Astrocyte of the spinal cord (primary cell): Measurements from ENCODE around the gene TP53I11.
A peak's percentile ranks its signal among the peaks of the same experiment; 100 is the strongest.

ENCODE experiments used
- DNase-seq: peaks from one replicate; pipeline ENCODE4 v3.0.0; 2011; ENCODE audit warnings: low read depth, low spot score
- H3K4me3 ChIP-seq: 2 replicates; pipeline ENCODE4 v1.5.1; 2011; ENCODE audit warnings: low read depth, mild to moderate bottlenecking, low read length, moderate library complexity
- CTCF ChIP-seq: IDR thresholded peaks from 2 replicates; pipeline ENCODE4 v1.5.1; 2012; ENCODE audit warnings: low read depth, mild to moderate bottlenecking, low read length, inconsistent platforms
- in situ Hi-C: cut with HindIII; loops from 2 replicates; pipeline ENCODE4 v1.10.0; 2017; ENCODE audit warnings: low sequenced_read_pairs

TP53I11 gene

GRCh38 chr11:44942029-44942955, 8.4 kb downstream of the TP53I11 start:
- H3K4me3 ChIP-seq = no peak overlapping the region
- no peak for DNase-seq
- in situ Hi-C loops = no loop called here
- TF ChIP-seq CTCF = no peak

GRCh38 chr11:44941259-44942021, 9.2 kb downstream of the TP53I11 start:
- no peak for DNase-seq
- in situ Hi-C loops = no loop called here

GRCh38 chr11:44940835-44941234, 9.8 kb downstream of the TP53I11 start:
- no peak for DNase-seq
- H3K4me3 ChIP-seq = no peak overlapping the region
- no peak for TF ChIP-seq CTCF
- in situ Hi-C loops = no loop called here

More at GRCh38 chr11:44941259-44942021, 9.2 kb downstream of the TP53I11 start:
- no peak for TF ChIP-seq CTCF
- H3K4me3 ChIP-seq = no peak overlapping the region

- TF ChIP-seq CTCF = no peak
- H3K4me3 ChIP-seq = no peak overlapping the region
- in situ Hi-C loops = no loop called here
- DNase-seq = no peak
Measured at GRCh38 chr11:44940404-44940803, 10.3 kb downstream of the TP53I11 start.

- peak; percentile 21 for TF ChIP-seq CTCF
- H3K4me3 ChIP-seq = no peak overlapping the region
- DNase-seq = no peak
- in situ Hi-C loops = no loop called here
Measured at GRCh38 chr11:44939673-44940395, 10.8 kb downstream of the TP53I11 start.

- H3K4me3 ChIP-seq = no peak overlapping the region
- in situ Hi-C loops = no loop called here
- no peak for DNase-seq
- TF ChIP-seq CTCF = no peak
Measured at GRCh38 chr11:44938066-44938691, 12.5 kb downstream of the TP53I11 start.
